Measurements from ENCODE around the gene EPB41L4B. TPM values are rescaled to one million over a fixed set of nuclear protein-coding genes. Genes with fewer than 3 reads are reported as not detected.

EPB41L4B gene
- total RNA-seq, 1 donor from 2014 or later, result 19.3 TPM

- peaks cover 21% of the 10 kb centered on the region for H3K4me1 Mint-ChIP-seq (ENCODE audit: unreplicated experiment)
- DNase-seq (ENCODE audit: extremely low spot score, unreplicated experiment), result no peak
- H3K4me3 Mint-ChIP-seq (ENCODE audit: unreplicated experiment), result no peak overlapping the region
- TF ChIP-seq CTCF (IDR thresholded peaks at IDR 0.05), result no peak
- H3K36me3 Mint-ChIP-seq (ENCODE audit: unreplicated experiment), result no peaks in the 10 kb centered on the region
- no peaks in the 10 kb centered on the region for H3K9me3 Mint-ChIP-seq (ENCODE audit: unreplicated experiment)
- no peak overlapping the region for H3K27ac Mint-ChIP-seq (ENCODE audit: unreplicated experiment)
- H3K27me3 Mint-ChIP-seq (ENCODE audit: unreplicated experiment), result peaks cover 13% of the 10 kb centered on the region
Observed at GRCh38 chr9:109321727-109322126, 868 bp upstream of the EPB41L4B start.

- Mint-ChIP-seq H3K36me3 (ENCODE audit: unreplicated experiment) (no peaks in the 10 kb centered on the region), H3K4me3 (ENCODE audit: unreplicated experiment) (no peak overlapping the region), H3K27me3 (ENCODE audit: unreplicated experiment) (peaks cover 10% of the 10 kb centered on the region), H3K27ac (ENCODE audit: unreplicated experiment) (no peak overlapping the region), H3K9me3 (ENCODE audit: unreplicated experiment) (no peaks in the 10 kb centered on the region), H3K4me1 (ENCODE audit: unreplicated experiment) (peaks cover 34% of the 10 kb centered on the region)
- no peak for TF ChIP-seq CTCF (IDR thresholded peaks at IDR 0.05)
- no peak for DNase-seq (ENCODE audit: extremely low spot score, unreplicated experiment)
Observed at GRCh38 chr9:109320331-109320741, 523 bp downstream of the EPB41L4B start.

- H3K4me1 Mint-ChIP-seq (ENCODE audit: unreplicated experiment), result peaks cover 37% of the 10 kb centered on the region
- H3K36me3 Mint-ChIP-seq (ENCODE audit: unreplicated experiment), result no peaks in the 10 kb centered on the region
- TF ChIP-seq CTCF (IDR thresholded peaks at IDR 0.05), result no peak
- DNase-seq (ENCODE audit: extremely low spot score, unreplicated experiment), result no peak
- peak overlapping the region; percentile 73 for H3K27ac Mint-ChIP-seq (ENCODE audit: unreplicated experiment)
- H3K27me3 Mint-ChIP-seq (ENCODE audit: unreplicated experiment), result peaks cover 10% of the 10 kb centered on the region
- H3K4me3 Mint-ChIP-seq (ENCODE audit: unreplicated experiment), result peak overlapping the region; percentile 83
- no peaks in the 10 kb centered on the region for H3K9me3 Mint-ChIP-seq (ENCODE audit: unreplicated experiment)
Observed at GRCh38 chr9:109319626-109320241, 1.1 kb downstream of the EPB41L4B start.

- H3K27ac Mint-ChIP-seq (ENCODE audit: unreplicated experiment), result peak overlapping the region; percentile 75
Observed at GRCh38 chr9:109319017-109319625, 1.7 kb downstream of the EPB41L4B start.

More at GRCh38 chr9:109319017-109319625, 1.7 kb downstream of the EPB41L4B start:
- TF ChIP-seq CTCF (IDR thresholded peaks at IDR 0.05), result no peak
- Mint-ChIP-seq H3K36me3 (ENCODE audit: unreplicated experiment) (no peaks in the 10 kb centered on the region), H3K4me1 (ENCODE audit: unreplicated experiment) (peaks cover 43% of the 10 kb centered on the region), H3K4me3 (ENCODE audit: unreplicated experiment) (peak overlapping the region; percentile 83), H3K27me3 (ENCODE audit: unreplicated experiment) (peaks cover 10% of the 10 kb centered on the region), H3K9me3 (ENCODE audit: unreplicated experiment) (no peaks in the 10 kb centered on the region)
- no peak for DNase-seq (ENCODE audit: extremely low spot score, unreplicated experiment)
